NCI-H146 treated with DMSO at 0.1 percent for 48 hours (cell line): ENCODE data around the gene PRKCB.

ENCODE experiments used
- DNase-seq: peaks from one replicate; lab custom pipeline; 2025; ENCODE audit not compliant: unreplicated experiment; lab: John Stamatoyannopoulos, UW

Gene PRKCB

DNA sequence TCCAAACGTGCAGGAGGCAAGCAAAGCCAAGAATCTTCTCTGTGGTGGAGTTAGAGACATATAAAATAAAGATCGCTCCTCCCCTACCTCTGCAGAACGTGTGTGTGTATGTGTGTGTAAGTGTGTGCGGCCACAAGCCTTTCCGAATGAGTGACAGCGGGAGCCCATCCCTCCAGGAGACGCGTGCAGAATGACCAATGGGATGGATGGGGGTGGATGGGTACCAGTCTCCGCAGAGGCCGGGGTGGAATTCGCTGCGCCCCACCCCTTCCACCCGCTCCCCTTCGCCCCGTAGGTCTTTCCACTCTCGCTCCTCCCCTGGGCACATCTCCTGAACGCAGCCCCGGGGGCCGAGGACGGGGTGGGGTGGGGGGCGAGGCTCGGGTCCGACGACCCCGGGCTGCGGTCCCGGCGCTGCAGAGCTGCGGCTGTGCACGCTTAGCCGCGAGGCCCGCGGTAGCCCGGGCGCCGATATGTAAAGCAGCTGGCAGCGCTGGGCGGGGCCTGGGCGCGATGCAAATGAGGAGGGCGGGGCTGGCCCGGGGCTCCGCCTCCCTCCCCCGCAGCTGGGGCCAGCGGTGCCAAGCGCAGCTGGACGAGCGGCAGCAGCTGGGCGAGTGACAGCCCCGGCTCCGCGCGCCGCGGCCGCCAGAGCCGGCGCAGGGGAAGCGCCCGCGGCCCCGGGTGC is at the start of gene PRKCB:
PRKCB (plus strand) TSS at position 594 of the 688 bp plus-strand sequence.
- no peak for DNase-seq

DNA sequence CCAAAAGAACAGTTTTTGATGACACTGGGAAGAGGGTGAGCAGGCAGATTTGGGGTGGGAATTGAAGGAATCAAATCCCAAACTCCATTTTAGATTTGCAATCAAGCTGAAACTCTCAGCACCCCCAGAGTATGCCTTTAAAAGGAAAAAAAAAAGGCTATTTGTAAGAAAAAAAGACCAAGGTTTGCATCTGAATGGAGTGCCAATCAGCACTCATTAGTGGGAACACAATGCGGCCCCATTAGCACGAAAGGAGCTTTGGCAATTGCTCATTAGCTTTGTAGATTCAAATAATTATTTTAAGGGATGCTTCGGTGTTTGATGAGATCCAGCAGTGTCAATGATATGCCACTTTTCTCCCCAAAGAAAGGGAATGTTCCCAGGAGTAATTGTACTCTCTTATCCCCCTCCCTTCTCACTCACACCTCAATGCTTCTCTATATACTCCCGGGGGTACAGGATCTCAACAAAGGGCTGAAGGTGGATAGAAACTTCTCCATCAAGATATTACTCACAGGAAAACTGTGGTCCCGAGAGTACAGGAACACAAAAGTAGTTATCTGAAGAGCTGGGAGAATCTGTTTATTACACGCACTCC is 48.7 kb upstream of the PRKCB start:
- DNase-seq, result no peak

DNA sequence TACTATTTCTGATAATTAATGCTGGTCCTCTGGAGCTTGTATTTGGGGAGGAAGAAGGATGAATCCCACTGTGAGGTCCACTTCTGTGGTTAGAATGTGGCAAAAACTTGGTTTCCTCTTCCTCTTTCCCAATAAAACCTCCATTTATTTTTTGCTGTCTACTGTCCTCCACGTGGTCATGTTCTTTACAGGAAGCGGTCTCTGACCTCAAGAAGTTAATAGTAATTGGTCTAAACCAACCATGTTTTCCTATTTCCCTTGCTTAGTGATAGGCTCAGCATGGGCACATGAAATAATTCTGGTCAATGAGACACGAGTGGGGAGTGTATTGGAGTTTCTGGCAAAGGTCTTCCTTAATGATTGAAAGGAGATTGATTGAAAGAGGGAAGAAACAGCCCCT is 47.1 kb upstream of the PRKCB start:
- DNase-seq, result no peak

DNA sequence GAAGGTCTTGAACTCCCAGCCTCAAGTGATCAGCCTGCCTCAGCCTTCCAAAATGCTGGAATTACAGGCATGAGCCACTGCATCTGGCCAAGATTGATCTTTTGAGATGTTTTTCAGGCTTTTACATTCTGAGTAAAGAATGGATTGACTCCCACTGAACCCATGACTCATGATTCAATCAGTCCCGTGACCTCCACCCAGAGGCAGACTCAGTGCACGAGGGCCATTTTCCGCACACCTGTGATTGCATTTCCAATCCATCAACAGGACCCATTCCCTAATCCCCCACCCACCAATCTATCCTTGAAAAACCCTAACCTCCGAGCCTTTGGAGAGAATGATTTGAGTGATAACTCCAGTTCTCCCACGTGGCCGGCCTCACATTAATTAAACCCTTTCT is 40.4 kb upstream of the PRKCB start:
- DNase-seq, result no peak

DNA sequence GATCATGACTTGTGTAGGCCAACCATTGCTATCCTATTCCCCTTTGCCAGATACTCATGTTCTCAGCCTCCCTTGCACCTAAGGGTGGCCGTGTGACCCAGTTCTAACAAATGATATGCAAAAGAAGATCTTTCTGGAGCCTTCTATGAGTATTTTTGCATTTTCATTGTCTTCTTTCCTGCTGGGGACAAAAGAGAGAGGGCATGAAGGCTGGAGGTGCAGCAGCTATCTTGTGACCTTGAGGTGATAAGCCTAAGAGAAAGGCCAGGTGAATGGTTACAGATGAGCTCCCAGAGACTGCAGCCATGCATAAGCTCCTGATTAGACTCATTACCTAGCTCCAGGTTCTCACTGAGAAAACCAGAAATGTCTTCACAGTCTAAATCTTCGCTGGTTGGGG is 38.8 kb upstream of the PRKCB start:
- no peak for DNase-seq

DNA sequence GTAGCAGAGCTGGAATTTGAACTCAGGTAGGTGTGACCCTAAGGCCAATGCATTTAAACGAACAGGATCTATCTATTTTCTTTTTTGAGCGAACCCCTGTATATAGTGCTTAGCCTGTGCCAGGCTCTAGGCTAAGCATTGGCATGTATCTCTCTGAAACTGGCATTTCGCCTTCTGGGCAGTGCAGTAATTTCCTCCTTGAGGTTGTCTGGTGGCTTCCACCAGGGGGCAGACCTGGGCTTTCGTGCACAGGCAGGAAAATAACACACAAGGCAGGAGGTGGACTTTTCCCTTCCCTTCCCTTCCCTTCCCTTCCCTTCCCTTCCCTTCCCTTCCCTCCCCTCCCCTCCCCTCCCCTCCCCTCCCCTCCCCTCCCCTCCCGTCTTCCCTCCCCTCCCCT is 34.4 kb upstream of the PRKCB start:
- peak; percentile 4 for DNase-seq

DNA sequence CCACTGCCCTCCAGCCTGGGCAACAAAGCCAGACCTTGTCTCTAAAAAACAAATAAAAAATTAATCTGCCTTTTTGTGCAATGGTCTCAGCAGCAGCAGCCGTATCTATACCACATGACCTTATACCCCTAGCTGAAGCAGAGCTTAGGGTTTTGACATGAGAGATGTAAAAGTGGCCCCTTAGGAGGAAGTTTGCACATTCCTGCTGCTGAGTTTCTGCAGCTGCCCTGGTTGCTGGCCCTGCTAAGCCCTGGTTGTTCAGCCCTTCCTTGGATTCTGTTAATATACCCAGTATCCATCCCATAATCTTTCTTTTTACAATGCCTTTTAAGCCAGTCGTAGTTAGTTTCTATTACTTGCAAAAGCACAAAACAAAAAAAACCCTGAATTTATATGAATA is 33.0 kb upstream of the PRKCB start:
- DNase-seq, result no peak

DNA sequence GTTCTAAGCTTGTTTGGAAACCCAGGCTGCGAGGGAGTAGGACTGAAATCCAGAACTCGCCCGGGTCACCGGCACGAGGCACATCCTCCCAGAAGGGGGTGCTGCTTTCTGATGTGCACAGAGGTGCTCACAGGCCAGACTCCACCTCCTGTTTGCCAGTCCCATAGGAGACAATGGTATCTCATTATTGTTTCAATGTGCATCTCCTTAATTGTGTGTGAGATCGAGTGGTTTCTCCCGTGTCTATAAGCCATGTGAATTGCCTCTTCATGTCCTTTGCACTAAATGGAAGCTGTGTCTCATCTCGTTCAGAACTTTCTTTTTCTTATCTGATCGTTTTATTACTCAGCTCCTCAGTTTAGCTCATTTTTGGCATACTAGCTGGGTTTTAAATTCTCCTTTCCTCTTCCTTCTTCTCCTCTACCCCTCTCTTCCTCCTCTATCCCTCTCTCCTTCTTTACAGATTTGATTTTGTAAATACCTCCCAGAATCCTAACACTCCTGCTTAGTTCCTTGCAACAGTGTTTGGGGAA is 32.1 kb upstream of the PRKCB start:
- DNase-seq, result no peak

DNA sequence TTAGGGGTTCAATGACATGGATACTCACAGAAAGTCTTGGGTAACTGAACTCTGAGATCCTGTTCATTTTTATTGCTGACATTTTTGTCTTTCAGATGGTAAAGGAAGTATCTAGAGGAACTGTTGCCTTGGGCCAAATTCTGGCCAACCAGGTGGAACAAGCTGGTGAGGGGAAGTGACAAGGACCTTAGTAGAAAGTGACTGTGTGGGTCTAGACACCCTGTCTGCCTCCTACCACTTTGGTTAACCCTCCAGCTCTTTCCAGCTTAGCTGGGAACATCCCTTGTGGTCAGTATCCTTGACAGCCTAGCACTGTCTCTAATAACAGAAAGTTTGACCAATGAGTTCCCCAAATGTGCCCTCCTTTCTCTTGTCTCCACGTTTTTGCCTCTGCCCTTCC is 28.8 kb upstream of the PRKCB start:
- no peak for DNase-seq

DNA sequence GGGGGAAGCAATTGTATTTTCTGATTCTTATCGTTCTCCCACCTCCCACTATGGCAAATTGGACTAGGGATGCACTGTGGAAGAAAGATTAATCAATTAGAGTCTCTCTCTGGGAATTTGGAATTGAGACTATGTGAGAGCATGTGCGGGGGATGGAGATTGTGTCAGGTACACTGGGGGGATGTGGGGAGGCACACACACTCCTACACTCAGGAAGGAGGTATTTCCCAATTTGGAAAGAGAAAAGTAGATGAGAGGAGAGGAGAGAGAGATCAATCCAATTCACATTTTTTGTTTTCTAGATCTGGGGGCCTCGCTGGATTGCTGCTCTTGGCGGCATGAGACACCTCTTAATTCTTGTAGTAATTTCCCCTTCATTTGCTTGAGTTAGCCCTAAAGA is 14.3 kb upstream of the PRKCB start:
- no peak for DNase-seq

DNA sequence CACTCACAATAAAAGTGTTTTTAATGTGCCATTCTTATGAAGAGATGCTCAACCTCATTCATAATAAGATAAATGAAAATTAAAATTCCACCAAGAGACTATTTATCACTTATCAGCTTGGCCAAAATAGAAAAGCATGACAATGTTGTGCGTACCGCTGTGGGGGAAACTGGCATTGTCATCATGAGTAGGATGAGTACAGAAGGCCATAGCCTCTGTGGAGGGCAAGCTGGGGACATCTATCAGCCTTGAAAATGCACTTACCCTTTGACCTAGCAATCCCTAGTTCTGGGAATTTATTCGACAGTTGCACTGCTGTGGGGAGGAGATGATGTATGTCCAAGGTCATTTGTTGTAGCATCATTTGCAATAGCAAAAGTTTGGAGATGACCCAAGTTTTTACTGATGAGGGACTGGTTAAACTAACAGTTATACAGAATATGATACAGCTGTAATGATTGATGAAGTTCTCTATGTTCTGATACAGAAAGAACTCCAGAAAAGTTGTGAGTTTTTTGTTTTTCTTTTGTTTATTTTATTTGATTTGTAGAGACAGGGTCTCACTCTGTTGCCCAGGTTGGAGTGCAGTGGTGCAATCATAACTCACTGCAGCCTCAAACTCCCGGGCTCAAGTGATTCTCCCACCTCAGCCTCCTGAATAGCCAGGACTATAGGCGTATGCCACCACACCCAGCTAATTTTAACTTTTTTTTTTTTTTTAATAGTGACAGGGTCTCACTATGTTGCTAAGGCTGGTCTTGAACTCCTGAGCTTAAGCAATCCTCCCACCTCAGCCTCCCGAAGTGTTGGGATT is 13.7 kb upstream of the PRKCB start:
- no peak for DNase-seq

DNA sequence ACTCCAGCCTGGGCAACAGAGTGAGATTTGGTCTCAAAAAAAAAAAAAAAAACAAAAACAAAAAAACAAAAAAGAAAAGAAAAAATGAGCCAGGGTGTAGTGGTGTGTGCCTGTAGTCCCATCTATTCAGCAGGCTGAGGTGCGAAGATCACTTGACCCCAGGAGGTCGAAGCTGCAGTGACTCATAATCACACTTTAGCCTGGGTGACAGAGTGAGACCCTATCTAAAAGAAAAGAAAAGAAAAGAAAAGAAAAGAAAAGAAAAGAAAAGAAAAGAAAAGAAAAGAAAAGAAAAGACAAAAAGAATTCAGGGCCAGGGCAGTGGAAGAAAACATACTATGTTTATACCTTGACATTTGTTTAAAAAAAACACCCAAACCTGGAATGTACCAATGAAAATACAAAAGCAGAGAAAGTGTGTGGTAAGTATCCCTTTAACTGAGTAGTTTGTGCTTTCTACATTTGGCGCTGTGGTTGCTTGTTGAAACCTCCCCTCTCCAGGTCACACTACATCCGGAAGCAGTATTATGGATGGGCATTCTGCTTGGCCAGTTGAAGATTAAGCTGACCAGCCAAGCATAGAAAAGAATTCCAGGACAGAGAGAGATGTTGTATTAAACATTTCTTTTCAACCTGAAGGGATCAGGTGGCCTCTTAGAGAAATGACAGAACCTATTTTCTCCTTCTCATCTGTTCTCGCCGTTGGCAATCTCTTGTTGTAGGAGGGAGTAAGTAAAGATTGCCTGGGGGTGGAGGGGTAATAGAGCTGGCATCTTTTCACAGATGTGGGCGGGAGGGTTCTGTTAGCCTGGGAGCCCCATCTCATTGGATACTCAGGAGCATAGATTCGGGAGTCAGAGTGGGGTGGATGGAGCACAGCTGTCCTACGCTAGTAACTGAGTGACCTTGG is 12.1 kb upstream of the PRKCB start:
- no peak for DNase-seq

DNA sequence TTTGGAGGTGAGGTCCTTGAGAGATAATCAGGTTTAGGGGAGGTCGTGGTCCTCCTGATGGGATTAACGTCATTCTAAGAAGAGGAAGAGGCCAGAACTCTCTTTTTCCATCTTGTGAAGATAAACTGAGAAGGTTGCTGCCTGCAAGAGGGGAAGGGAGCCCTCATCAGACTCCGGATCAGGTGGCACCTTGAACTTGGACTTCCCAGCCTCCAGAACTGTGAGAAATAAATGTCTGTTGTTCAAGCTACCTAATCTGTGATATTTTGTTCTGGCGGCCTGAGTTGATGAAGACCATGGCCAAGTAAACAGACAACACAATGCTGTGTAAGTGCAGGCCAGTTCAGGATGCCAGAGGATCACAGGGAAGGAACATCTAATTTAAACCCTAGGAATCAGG is 10.9 kb upstream of the PRKCB start:
- DNase-seq, result no peak

DNA sequence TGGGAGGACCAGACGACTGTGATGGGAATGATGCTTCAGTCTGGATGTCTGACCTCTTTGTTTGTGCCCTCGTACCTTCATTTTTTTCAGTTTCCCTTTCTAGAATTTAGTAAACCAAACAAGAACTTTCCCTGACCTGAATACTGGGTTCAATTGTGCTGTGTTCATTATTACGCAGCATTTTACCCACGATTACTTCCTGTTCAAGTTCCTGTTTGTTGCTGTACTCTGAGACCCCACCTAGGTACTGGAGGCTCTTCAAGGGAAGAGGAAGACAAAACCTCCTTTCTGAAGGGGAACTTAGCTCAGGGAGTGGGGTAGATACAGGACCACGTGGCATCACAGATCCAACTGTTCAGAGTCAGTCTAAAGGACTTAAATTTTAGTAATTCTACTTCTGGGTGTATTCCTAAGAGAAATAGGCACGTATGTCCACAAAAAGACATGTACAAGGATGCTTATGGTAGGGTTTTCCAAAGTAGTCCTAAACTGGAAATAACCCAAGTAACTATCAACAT is 9.2 kb upstream of the PRKCB start:
- DNase-seq, result no peak

DNA sequence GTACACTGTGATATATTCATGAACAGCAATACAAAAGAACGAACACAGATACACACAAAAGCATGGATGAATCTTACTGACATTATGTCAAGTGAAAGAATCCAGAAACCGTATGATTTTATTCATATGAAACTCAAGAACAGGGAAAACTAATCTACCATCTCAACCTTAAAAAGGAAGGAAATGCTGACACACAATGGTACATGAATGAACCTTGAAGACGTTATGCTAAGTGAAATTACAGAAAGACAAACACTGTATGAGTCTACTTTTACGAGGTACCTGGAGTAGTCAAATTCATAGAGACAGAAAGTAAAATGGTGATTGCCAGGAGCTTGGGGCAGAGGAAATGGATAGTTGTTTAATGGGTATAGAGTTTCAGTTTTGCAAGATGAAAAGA is 8.7 kb upstream of the PRKCB start:
- DNase-seq, result no peak

DNA sequence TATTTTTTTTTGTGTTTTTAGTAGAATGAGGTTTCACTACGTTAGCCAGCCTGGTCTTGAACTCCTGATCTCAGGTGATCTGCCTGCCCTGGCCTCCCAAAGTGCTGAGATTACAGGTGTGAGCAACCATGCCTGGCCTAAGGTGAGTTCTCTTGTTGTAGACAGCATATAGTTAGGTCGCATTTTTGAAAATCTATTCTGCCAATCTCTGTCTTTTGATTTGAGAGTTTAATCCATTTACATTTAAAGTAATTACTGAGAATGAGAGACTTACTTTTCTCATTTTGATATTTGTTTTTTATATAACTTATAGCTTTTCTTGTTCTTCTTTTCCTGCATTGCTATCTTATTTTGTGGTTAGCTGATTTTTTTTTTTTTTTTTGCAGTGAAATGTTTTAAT is 6.3 kb upstream of the PRKCB start:
- no peak for DNase-seq

DNA sequence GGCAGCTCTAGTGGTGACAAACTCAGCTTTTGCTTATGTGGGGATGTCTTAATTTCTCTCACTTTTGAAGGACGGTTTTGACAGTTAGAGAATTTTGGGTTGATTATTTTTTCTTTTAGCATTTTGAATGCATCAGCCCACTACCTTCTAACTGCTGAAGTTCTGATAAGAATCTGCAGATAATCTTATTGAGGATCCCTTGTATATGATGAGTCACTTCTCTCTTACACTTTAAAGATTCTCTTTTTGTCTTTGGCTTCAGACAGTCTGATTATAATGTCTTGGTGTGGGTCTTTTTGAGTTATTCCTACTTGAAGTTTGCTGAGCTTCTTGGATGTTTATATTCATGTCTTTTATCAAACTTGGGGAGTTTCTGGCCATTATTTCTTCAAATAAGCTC is 5.5 kb upstream of the PRKCB start:
- no peak for DNase-seq

DNA sequence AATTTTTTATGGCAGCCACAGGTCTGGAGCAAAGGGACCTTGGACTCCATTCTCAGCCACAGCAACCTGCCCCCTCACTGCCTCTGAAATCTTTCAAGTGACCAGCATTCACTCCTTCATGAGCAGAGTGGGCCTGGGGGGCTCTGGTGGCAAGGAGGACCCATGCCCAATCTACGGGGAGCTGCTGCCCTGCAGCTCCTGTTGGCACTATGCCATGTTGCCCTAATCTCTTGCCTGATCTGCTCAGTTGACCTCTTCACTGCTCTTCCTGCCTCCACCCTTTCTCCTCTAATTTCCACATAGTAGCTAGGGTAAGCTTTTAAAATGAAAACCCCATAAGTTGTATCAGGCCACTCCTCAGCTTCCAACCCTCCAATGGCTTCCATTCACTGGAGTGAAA is 2.9 kb upstream of the PRKCB start:
- no peak for DNase-seq

DNA sequence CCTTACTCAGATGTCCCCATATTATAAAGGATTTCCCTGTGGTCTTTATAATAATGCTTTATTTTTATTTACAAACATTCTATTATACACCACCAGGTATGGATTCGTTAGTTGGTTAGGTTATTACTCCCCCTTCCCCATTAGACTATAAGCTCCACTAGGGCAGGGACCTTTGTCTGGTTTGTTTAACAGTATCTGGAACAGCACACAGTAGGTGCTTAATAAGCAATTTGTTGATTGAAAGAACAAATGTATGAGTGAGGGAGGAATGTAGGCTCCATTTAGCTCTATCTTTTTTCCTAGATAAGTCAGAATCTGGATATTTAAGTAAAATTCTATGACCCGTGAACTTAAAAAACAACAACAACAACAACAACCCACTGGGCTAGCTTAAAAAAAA is 2.3 kb upstream of the PRKCB start:
- DNase-seq, result no peak

DNA sequence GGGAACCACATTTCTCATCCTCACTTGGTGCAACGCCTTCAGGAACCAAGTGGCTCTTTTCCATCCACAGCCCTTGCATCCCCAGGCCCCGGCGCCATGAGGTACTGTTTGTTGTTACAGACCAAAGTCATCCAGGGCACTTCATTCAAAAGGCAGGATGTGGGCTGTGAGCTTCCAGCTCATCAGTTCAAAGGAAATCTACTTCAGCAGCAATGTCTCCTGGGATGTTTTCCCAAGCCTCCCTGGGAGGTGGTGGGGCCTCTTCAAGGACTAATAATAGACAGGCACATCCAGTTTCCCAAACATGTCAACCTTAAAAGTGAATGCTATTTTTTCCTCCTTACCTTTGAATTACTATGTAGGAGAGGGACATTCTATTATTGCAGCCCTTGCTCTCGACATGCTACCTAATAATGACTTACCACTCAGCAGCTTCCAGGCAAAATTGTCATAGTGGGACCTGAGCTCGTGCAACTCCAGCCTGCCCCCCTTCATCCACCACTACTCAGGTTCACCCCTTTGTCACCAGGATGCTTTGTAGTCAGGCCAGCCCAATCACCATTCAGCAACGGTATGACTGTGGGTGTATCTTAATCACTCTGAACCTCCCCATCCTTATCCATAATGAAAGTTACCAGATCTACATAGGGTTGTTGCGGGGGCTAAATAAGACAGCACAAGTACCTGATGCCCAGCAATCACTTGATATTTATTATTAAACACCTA is 1.7 kb upstream of the PRKCB start:
- DNase-seq, result no peak
